GM21515 (cell line): ENCODE measurements around the gene RNF187.

Experiments
- ATAC-seq: cut with Tn5 transposase; IDR thresholded peaks from one replicate; pipeline ENCODE4 v1.9.1; 2021; ENCODE audit not compliant: unreplicated experiment

Gene RNF187

GRCh38 chr1:228507961-228508652 lies 20.9 kb downstream of the RNF187 start:
- ATAC-seq, result no peak

GRCh38 chr1:228508840-228509415 lies 21.7 kb downstream of the RNF187 start:
- ATAC-seq, result no peak

GRCh38 chr1:228510101-228510802 lies 23.1 kb downstream of the RNF187 start:
- ATAC-seq, result no peak

GRCh38 chr1:228510803-228511413 lies 23.7 kb downstream of the RNF187 start:
- no peak for ATAC-seq

GRCh38 chr1:228511546-228512445 lies 24.6 kb downstream of the RNF187 start:
- no peak for ATAC-seq

DNA sequence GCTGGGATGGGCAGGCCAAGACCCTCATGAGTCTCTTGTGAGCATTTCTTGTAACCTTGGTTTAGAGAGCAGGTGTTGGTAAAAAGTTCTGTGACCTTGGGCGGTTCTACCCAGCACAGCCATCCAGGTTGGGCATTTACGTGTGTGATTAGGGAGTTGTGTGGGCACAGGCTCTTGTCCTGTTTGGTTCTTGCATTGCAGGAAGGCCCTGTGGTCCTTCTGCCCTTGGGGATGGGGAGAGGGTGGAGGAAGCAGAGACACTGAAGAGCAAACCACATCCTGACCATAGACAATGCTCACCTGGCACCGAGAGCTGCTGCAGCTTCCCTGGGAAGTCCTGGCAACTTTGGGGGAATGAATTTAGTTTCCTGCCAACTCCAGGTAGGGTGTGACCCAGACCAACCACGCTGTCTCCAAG lies 25.6 kb downstream of the RNF187 start:
- no peak for ATAC-seq

DNA sequence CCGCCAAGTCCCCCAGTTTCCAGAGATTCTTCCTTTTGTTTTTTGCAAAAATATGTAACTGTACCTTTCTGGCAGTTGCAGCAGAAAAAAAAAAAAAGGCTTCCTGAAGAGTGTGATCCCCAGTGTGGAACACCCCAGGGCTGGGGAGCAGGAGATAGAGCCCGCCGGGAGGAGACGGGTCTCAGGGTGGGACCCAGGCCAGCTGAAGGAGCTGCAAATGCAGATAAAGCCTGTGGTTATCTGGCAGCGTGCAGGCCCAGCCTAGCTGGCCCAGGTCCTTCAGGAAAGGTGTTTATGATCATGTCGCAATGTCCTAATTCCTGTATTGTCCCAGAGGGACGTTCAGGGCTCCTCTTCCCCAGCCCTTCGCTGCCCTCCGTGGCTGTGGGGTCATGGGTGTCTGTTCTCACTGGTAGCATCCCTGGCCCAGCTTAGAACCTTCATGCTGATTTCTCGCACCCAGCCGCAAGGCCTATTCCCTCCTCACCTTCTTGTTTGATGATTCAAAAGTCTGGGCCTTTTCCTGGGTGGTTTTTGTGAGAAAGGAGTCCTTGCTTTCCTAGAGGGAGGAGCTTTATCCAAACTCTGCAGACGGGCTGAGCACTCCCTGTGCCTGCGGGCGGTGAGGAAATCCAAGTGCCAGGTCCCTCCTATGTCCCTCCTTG lies 26.2 kb downstream of the RNF187 start:
- no peak for ATAC-seq

GRCh38 chr1:228514421-228514820 lies 27.2 kb downstream of the RNF187 start:
- ATAC-seq, result no peak

DNA sequence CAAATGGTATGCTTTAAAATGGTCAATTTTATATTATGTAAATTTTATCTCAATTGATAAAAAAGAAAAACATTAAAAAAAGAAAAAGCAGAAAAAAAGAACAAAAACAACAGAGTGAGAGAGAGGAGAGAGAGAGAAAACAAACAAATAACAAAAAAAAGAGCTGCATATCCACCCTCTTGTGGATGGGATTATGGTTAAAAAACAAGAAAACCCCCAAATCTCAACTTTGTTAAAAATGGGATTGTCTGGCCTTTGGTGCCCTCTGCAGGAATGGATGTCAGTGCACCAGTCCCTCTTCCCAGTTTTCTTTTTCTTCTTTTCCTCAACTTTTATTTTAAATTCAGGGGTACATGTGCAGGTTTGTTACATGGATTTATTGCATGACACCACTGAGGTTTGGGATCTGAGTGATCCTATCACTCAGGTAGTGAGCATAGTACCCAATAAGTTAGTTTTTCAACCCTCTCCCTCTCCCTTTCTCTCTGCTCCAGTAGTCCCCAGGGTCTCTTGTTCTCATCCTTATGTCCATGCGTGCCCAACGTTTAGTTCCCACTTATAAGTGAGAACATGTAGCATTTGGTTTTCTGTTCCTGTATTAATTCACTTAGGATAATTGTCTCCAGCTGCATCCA lies 28.1 kb downstream of the RNF187 start:
- no peak for ATAC-seq

GRCh38 chr1:228517655-228518054 lies 30.5 kb downstream of the RNF187 start:
- no peak for ATAC-seq

DNA sequence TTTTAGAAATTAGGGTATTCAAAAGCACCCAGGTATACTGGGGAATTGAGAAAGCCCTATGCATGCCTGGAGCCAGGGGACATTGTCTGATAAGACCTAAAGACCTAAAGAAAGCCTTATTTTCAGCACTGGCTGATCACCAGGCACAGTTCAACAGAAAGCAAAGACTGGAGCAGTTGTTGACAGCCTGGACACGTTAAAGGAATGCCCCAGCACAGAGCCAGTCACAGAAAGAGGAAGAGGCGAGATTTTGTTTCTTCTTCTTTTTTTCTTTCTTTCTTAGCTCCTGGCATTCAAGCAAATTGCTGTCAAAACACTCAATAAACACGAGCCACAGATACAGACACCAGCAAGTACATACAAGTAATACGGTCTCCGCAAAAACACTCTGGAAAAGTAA lies 40.4 kb downstream of the RNF187 start:
- ATAC-seq, result no peak

- no peak for ATAC-seq
These were observed 41.4 kb downstream of the RNF187 start for GRCh38 chr1:228528612-228529011.

DNA sequence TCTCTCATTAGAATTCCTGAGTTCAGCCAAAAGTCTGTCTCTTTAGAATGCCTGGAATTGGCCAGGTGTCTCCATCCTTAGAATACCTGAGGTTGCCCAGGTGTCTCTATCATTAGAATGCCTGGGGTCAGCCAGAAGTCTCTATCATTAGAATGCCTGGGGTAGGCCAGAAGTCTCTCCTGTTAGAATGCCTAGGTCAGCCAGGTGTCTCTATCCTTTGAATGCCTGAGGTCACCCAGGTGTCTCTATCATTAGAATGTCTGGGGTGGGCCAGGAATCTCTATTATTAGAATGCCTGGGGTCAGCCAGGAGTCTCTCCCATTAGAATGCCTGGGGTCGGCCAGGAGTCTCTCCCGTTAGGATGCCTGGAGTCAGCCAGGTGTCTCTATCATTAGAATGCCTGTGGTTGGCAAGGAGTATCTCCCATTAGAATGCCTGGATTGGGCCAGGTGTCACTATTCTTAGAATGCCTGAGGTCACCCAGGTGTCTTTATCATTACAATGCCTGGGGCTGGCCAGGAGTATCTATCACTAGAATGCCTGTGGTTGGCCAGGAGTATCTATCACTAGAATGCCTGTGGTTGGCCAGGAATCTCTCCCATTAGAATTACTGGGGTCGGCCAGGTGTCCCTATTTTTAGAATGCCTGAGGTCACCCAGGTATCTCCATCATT lies 43.0 kb downstream of the RNF187 start:
- ATAC-seq, result no peak

- ATAC-seq, result no peak
These were observed 44.0 kb downstream of the RNF187 start for GRCh38 chr1:228530951-228531731.

DNA sequence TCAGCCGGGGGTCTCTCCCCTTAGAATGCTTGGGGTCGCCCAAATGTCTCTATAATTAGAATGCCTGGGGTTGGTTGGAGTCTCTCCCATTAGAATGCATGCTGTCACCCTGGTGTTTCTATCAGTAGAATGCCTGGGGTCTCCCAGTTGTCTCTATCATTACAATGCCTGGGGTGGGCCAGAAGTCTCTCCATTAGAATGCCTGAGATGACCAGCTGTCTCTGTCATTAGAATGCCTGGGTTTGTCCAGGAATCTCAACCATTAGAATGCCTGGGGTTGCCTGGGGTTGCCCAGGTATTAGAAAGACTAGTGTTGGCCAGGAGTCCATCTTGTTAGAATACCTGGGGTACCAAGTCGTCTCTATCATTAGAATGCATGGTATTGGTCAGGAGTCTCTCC lies 51.6 kb downstream of the RNF187 start:
- ATAC-seq, result no peak

DNA sequence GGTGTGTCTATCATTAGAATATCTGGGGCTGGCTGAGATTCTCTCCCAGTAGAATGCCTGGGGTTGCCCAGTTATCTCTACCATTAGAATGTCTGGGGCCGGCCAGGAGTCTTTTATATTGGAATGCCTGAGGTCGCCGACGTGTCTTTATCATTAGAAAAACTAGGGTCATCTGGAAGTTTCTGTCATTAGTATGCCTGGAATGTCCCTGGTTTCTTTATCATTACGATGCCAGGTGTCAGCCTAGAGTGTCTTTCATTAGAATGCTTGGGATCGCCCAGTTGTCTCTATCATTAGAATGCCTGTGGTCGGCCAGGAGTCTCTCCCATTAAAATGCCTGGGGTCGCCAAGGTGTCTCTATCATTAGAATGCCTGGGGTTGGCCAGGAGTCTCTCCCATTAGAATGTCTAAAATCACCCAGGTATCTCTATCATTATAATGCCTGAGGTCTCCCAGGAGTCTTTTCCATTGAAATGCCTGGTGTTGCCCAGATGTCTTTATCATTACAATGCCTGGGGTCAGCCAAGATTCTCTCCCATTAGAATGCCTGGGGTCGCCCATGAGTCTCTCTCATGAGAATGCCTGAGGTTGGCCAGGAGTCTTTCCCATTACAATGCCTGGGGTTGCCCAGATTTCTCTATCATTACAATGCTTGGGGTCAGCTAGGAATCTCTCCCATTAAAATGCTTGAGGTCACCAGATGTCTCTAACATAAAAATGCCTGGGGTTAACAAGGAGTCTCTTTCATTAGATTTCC lies 53.2 kb downstream of the RNF187 start:
- ATAC-seq, result no peak

DNA sequence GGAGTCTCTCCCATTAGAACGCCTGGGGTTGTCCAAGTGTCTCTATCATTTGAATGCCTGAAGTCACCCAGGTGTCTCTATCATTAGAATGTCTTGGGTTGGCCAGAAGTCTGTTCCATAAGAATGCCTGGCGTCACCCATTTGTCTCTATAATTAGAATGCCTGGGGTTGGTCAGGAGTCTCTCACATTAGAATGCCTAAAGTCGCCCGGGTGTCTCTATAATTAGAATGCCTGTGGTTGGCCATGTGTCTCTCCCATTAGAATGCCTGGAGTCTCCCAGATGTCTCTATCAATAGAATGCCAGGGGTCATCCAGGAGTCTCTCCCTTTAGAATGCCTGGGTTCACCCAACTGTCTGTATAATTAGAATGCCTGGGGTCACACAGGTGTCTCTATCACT lies 54.5 kb downstream of the RNF187 start:
- ATAC-seq, result no peak

DNA sequence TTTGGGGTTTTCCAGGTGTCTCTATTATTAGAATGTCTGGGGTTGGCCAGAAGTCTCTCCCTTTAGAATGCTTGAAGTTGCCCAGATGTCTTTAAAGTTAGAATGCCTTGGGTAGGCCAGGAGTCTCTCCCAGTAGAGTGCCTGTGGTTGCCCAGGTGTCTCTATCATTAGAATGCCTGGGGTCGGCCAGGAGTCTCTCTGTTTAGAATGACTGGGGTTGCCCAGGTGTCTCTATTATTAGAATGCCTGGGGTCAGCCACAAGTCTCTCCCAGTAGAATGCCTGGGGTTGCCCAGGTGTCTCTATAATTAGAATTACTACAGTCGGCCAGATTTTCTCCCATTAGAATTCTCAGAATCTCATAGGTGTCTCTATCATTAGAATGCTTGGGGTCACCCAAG lies 55.2 kb downstream of the RNF187 start:
- ATAC-seq, result no peak
